GF-D8 (cell line): ENCODE data around the gene MMP19.
"Not testable (repeated sequence)": the region's sequence is repeated elsewhere in the genome, so short reads cannot be mapped to it uniquely, and the experiment has no call there.

Experiments used
- DNase-seq: peaks from one replicate; lab custom pipeline; 2025; lab: John Stamatoyannopoulos, UW

MMP19 gene, protein sequence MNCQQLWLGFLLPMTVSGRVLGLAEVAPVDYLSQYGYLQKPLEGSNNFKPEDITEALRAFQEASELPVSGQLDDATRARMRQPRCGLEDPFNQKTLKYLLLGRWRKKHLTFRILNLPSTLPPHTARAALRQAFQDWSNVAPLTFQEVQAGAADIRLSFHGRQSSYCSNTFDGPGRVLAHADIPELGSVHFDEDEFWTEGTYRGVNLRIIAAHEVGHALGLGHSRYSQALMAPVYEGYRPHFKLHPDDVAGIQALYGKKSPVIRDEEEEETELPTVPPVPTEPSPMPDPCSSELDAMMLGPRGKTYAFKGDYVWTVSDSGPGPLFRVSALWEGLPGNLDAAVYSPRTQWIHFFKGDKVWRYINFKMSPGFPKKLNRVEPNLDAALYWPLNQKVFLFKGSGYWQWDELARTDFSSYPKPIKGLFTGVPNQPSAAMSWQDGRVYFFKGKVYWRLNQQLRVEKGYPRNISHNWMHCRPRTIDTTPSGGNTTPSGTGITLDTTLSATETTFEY

GRCh38 chr12:55842681-55843429 lies at the start of gene MMP19:
Gene MMP19 (minus strand): TSS chr12:55842936. CDS start chr12:55842830, 106 bp downstream.
- DNase-seq, result no peak

- DNase-seq, result no peak
Measured at GRCh38 chr12:55891310-55891709, 48.6 kb upstream of the MMP19 start.

DNA sequence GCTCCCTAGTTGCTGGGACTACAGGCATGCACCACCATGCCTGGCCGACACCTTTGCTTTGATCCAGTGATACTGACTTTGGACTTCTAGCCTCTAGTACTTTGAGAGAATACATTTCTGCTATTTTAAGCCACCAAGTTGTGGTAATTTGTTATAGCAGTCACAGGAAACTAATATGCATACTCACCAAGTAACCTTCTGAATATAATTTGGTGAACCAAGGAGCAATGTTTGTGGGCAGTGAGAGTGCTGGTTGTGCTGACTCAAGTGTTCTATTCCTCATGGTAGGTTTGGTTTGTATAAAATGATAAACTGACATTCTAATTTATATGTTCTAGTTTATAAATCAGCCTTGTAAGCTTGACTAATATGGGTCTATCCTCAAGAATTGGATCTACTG lies 42.4 kb upstream of the MMP19 start:
- DNase-seq, result no peak

GRCh38 chr12:55877824-55878223 lies 35.1 kb upstream of the MMP19 start:
- no peak for DNase-seq

- no peak for DNase-seq
Measured at GRCh38 chr12:55875704-55876467, 33.1 kb upstream of the MMP19 start.

DNA sequence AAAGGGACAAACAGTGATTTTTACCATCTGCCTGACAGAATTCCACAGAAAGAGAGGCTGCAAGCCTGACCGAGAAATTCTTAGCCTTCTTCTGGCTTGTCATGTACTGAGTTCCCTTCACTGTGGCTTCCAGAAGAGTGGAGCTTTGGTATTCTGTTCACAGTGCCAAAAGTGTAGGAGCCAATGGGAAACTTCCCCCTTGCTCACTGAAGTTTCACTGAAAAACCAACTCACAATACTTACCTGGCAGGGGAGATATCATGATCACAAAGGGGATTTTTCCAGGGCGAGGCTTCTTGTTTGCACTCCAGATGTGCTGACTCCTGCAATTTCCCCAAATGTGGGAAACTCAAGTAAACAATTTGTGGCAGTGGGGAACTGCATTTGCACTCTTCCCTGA lies 31.7 kb upstream of the MMP19 start:
- DNase-seq, result no peak

- DNase-seq, result not testable (repeated sequence)
Measured at GRCh38 chr12:55866454-55867004, 23.8 kb upstream of the MMP19 start.

DNA sequence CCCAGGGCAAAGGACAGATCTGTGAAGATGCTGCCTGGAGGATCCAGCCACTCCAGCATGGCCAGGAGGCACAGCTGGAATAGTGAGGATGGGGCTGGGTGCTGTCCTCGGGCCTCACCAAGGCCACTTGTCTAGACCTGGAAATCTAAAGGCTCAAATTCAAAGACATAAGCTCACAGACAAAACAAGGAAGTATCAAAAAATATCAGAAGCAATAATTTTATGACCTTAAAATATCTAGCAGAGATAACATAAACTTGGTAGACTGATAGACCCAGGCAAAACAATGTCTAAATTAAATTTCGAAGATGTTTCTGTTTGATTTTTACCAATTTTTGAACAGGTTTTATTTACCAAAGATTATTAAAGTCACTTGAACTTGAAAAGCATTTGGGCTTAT lies 22.6 kb upstream of the MMP19 start:
- DNase-seq, result no peak

DNA sequence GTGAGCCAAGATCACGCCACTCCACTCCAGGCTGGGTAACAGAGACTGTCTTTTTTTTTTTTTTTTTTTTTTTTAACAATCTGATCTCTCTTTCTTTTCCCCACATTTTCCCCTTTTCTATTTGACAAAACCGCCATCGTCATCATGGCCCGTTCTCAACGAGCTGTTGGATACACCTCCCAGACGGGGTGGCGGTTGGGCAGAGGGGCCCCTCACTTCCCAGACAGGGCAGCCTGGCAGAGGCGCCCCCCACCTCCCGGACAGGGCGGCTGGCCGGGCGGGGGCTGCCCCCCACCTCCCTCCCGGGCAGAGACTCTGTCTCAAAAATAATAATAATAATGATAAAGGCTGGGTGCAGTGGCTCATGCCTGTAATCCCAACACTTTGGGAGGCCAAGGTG lies 20.2 kb upstream of the MMP19 start:
- not testable (repeated sequence) for DNase-seq

GRCh38 chr12:55862286-55862685 lies 19.6 kb upstream of the MMP19 start:
- no peak for DNase-seq

DNA sequence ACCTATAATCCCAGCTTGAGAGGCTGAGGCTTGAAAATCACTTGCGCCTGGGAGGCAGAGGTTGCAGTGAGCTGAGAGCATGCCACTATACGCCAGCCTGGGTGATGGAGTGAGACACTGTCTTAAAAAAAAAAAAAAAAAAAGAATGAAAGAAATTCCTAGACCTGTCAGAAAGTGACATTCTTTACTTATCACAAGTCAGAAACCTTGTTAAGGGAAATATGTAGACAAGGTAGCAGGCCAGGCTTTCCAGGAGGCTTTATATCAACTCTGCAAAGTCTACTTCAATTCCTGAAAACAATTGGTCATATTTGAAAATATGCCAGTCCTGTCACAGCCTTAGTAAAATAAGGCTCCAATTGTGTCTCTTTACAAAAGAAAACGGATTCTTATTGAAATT lies 19.1 kb upstream of the MMP19 start:
- no peak for DNase-seq

DNA sequence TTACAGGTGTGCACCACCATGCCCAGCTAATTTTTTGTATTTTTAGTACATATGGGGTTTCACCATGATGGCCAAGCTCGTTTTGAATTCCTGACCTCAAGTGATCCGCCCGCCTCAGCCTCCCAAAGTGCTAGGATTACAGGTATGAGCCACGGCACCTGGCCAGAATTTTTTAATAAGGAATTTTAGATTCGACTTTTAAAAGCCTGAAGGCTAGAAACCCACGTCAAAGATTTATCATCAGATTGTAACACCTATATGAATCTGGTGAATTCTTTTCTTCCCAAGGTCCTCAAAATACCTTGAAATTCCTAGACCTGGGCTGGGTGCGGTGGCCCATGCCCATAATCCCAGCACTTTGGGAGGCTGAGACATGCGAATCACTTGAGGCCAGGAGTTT lies 18.7 kb upstream of the MMP19 start:
- DNase-seq, result no peak

DNA sequence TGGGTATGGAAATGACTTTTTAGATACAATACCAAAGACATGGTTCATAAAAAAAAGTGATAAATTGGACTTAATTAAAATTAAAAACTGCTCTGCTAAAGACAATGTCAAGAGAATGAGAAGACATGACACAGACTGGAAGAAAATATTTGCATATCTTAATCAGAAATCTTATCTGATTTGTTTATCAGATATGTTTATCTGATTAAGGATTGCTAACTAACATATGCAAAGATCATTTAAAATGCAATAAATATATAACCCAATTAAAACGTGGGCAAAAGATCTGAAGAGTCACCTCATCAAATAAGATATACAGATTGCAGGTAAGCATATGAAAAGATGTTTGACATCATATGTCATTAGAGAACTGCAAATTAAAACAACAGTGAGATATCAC lies 10.0 kb upstream of the MMP19 start:
- no peak for DNase-seq

DNA sequence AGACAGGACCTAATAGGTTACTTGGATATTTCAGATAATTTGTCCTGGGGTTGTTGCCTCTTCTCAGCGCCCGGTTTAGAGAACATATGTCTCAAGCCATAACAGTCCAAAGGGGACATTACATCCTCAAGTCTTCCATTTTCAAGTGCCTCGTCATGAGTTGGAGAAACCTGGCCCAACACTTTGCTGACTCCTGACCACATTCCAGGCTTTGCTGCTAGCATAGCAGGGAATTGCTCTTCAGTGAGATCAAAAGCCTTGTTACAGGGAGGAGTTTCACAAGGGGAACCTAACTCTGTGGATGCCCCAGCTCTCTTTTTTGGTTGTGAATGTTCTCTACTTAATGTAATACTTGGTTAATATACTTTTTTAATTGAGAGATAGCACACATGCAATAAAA lies 8.2 kb upstream of the MMP19 start:
- no peak for DNase-seq

GRCh38 chr12:55850401-55850800 lies 7.7 kb upstream of the MMP19 start:
- DNase-seq, result no peak

- no peak for DNase-seq
Measured at GRCh38 chr12:55849616-55850343, 7.0 kb upstream of the MMP19 start.

- DNase-seq, result no peak
Measured at GRCh38 chr12:55847603-55848291, 5.0 kb upstream of the MMP19 start.

- DNase-seq, result no peak
Measured at GRCh38 chr12:55847033-55847432, 4.3 kb upstream of the MMP19 start.

GRCh38 chr12:55845785-55846496 lies 3.2 kb upstream of the MMP19 start:
- no peak for DNase-seq

- no peak for DNase-seq
Measured at GRCh38 chr12:55845361-55845760, 2.6 kb upstream of the MMP19 start.
